ENCODE results near the gene DACT2. TPM values are rescaled to one million over a fixed set of nuclear protein-coding genes. Genes with fewer than 3 reads are reported as not detected.
A peak's percentile ranks its signal among the peaks of the same experiment; 100 is the strongest.

Gene DACT2
- total and polyA plus RNA-seq, 2 of the 8 experiments (the other 6 are each of a cell fraction or from before 2014, with no cell fraction given): 2.9 to 3.1 TPM

GRCh38 chr6:168269455-168270243 is 49.9 kb downstream of the DACT2 start:
- H4K5ac ChIP-seq (ENCODE audit: insufficient read length, low read depth, low read length): no peak overlapping the region
- no peak overlapping the region for H3K23ac ChIP-seq (ENCODE audit: insufficient read length)
- no peak for TF ChIP-seq EGR1 (IDR thresholded peaks at IDR 0.05; ENCODE audit: borderline replicate concordance, low read depth, low read length)
- TF ChIP-seq PHF8 (conservative IDR thresholded peaks at IDR 0.05; ENCODE audit: low read depth, low read length): no peak
- no peak for TF ChIP-seq POLR2A (IDR thresholded peaks at IDR 0.05; ENCODE audit: control extremely low read depth in 1 of 2, low read depth in 2 of 2, low read length in 2 of 2)
- TF ChIP-seq KDM4A (IDR thresholded peaks at IDR 0.05; ENCODE audit: low read depth, low read length, severe bottlenecking): no peak
- TF ChIP-seq POU5F1 (IDR thresholded peaks at IDR 0.05; ENCODE audit: low read depth, low read length): no peak
- H4K20me1 ChIP-seq (replicated peaks in 1 of 2; ENCODE audit: control insufficient read depth in 1 of 2, insufficient read depth in 2 of 2, low read length in 2 of 2): peaks cover 0 to 4% of the 10 kb centered on the region in 2 experiments
- H3K9ac ChIP-seq (replicated peaks in 1 of 4; ENCODE audit: extremely low read depth in 1 of 4, low read depth in 3 of 4, low read length in 3 of 4): no peak overlapping the region
- no peak overlapping the region for H4K8ac ChIP-seq (ENCODE audit: extremely low read depth, insufficient read depth, low read length)
- no peaks in the 10 kb centered on the region; a peak in 1 of 7 replicates for H3K27me3 ChIP-seq (replicated peaks in 1 of 4; ENCODE audit: control insufficient read depth in 3 of 4, extremely low read depth in 1 of 4, insufficient read depth in 3 of 4, low read length in 3 of 4)
- no peak overlapping the region for H2BK120ac ChIP-seq (replicated peaks; ENCODE audit: low read depth, low read length)
- no peak overlapping the region; the same call in 1 of the 2 replicates for H2BK5ac ChIP-seq (ENCODE audit: low read depth, low read length)
- H4K91ac ChIP-seq (replicated peaks; ENCODE audit: insufficient read length, low read length): peak overlapping the region; percentile 49
- H2AK5ac ChIP-seq (ENCODE audit: low read depth, low read length): peak overlapping the region; percentile 82
- no peaks in the 10 kb centered on the region for H3K79me2 ChIP-seq (ENCODE audit: control insufficient read depth in 1 of 2, insufficient read depth in 2 of 2, low read length in 2 of 2)
- H2BK20ac ChIP-seq (ENCODE audit: low read length): no peak overlapping the region
- H3K14ac ChIP-seq (ENCODE audit: insufficient read length): no peak overlapping the region
- H3K56ac ChIP-seq (replicated peaks; ENCODE audit: insufficient read length, low read depth, low read length): peak overlapping the region; percentile 88
- no peak overlapping the region for H3K4ac ChIP-seq (replicated peaks; ENCODE audit: insufficient read length, low read depth, low read length)
- H3K23me2 ChIP-seq (ENCODE audit: low read depth, low read length): peaks cover 7% of the 10 kb centered on the region; the same call in 1 of the 2 replicates
- H3K4me3 ChIP-seq (ENCODE audit: extremely low read depth in 1 of 4, insufficient read depth in 2 of 4, low read depth in 3 of 4, low read length in 4 of 4): no peak overlapping the region
- H2BK15ac ChIP-seq (ENCODE audit: low read length): no peak overlapping the region
- no peak overlapping the region for H2BK12ac ChIP-seq (ENCODE audit: low read depth, low read length)
- DNase-seq (ENCODE audit: low read depth in 1 of 2, low spot score in 2 of 2): no peak
- H2AFZ ChIP-seq (ENCODE audit: low read length): no peak overlapping the region
- no peak for FAIRE-seq
- no peak overlapping the region for H3K18ac ChIP-seq (ENCODE audit: extremely low read depth, low read length)
- CTCF ChIA-PET (ENCODE audit: partially characterized antibody): interaction anchor here (1.8 kb wide), 1 partner anchor 10 kb away, joined by 5 read pairs; no protein-coding TSS in a partner anchor
- WGBS, 2 experiments (ENCODE audit: extremely low coverage in 1 of 2, insufficient coverage in 1 of 2, insufficient read length in 1 of 2, insufficient replicate concordance in 2 of 2, low coverage in 1 of 2, low lambda C conversion rate in 2 of 2, missing lambda C conversion rate in 1 of 2): 94 to 100% methylated on average over 1 to 15 of the region's 16 CpGs
- peaks cover 0 to 12% (median 8%) of the 10 kb centered on the region in 4 experiments; a peak in 6 of 7 replicates for H3K4me1 ChIP-seq (replicated peaks in 1 of 4; ENCODE audit: control insufficient read depth in 3 of 4, insufficient read depth in 4 of 4, low read length in 3 of 4)
- POLR2A ChIA-PET (ENCODE audit: partially characterized antibody): no interaction called here
- no peaks in the 10 kb centered on the region for H3K79me1 ChIP-seq (ENCODE audit: low read depth, low read length)
- no peaks in the 10 kb centered on the region for H3K9me3 ChIP-seq (ENCODE audit: insufficient read depth in 2 of 2, low read depth in 1 of 2, low read length in 1 of 2)
- H3K36me3 ChIP-seq (ENCODE audit: control insufficient read depth in 2 of 4, insufficient read depth in 4 of 4, low read length in 3 of 4): no peaks in the 10 kb centered on the region
- H3K27ac ChIP-seq (ENCODE audit: low read depth, low read length): no peak overlapping the region
- no peak overlapping the region for H3K4me2 ChIP-seq (ENCODE audit: insufficient read depth in 1 of 2, low read depth in 2 of 2, low read length in 2 of 2)
